DOHH2 (cell line): ENCODE results near the gene TNFRSF25.

Experiments used
- H3F3A ChIP-seq: fragments of 200-600 bp; sonication (generic), shearing (Covaris generic); 2 replicates; pipeline ENCODE4 v1.6.0; 2016; ENCODE audit warnings: antibody characterized with exemption, mild to moderate bottlenecking; ENCODE audit not compliant: control insufficient read depth, insufficient read depth
- H3K27ac ChIP-seq: fragments of 200-600 bp; sonication (generic); 2 replicates; pipeline ENCODE4 v1.5.1; 2014; ENCODE audit warnings: low read depth, mild to moderate bottlenecking, low read length, moderate library complexity
- H3K27me3 ChIP-seq: fragments of 200-600 bp; sonication (generic); 2 replicates; pipeline ENCODE4 v1.6.1; 2014; ENCODE audit warnings: mild to moderate bottlenecking, low read length, mixed read lengths; ENCODE audit not compliant: control insufficient read depth
- H3K36me3 ChIP-seq: fragments of 200-600 bp; sonication (generic); 2 replicates; pipeline ENCODE4 v1.6.1; 2014; ENCODE audit warnings: mild to moderate bottlenecking, low read length, moderate library complexity, mixed read lengths; ENCODE audit not compliant: control insufficient read depth
- H3K4me1 ChIP-seq: fragments of 200-600 bp; sonication (generic); 2 replicates; pipeline ENCODE4 v1.6.1; 2014; ENCODE audit warnings: mild to moderate bottlenecking, low read length, mixed read lengths; ENCODE audit not compliant: control insufficient read depth
- H3K4me2 ChIP-seq: fragments of 200-600 bp; sonication (generic); 2 replicates; pipeline ENCODE4 v1.6.0; 2014; ENCODE audit warnings: mild to moderate bottlenecking, low read length, moderate library complexity
- H3K4me3 ChIP-seq: fragments of 200-600 bp; sonication (generic); 2 replicates; pipeline ENCODE4 v1.5.1; 2014; ENCODE audit warnings: mild to moderate bottlenecking, low read length, mixed read lengths
- H3K79me2 ChIP-seq: fragments of 200-600 bp; sonication (generic); 2 replicates; pipeline ENCODE4 v1.6.1; 2014; ENCODE audit warnings: mild to moderate bottlenecking, low read length, mixed read lengths; ENCODE audit not compliant: control insufficient read depth
- H3K9me2 ChIP-seq: fragments of 200-600 bp; sonication (generic); replicated peaks from 2 replicates; pipeline ENCODE4 v1.6.1; 2014; ENCODE audit warnings: mild to moderate bottlenecking, low read length, mixed read lengths; ENCODE audit not compliant: control insufficient read depth
- H3K9me3 ChIP-seq: fragments of 200-600 bp; sonication (generic); 2 replicates; pipeline ENCODE4 v1.6.1; 2014; ENCODE audit warnings: antibody characterized with exemption, low read length, mixed read lengths; ENCODE audit not compliant: control insufficient read depth, insufficient read depth
- H4K20me1 ChIP-seq: fragments of 200-600 bp; sonication (generic); 2 replicates; pipeline ENCODE4 v1.6.0; 2014; ENCODE audit warnings: low read depth, mild to moderate bottlenecking, antibody characterized with exemption, low read length, moderate library complexity; ENCODE audit not compliant: control insufficient read depth, insufficient read depth
- CTCF ChIP-seq: fragments of 200-600 bp; sonication (generic); IDR thresholded peaks from one replicate; pipeline ENCODE4 v1.5.1; 2014; ENCODE audit warnings: antibody characterized with exemption, mild to moderate bottlenecking, low read depth, low read length; ENCODE audit not compliant: poor library complexity, severe bottlenecking
- EZH2phosphoT487 ChIP-seq: fragments of 200-600 bp; sonication (generic); IDR thresholded peaks from 2 replicates; pipeline ENCODE4 v1.6.1; 2017; ENCODE audit warnings: borderline replicate concordance, mild to moderate bottlenecking, antibody characterized with exemption, low read length, moderate library complexity, mixed read lengths

TNFRSF25 gene

GRCh38 chr1:6477039-6477820 is 11.3 kb upstream of the TNFRSF25 start:
- no peak for TF ChIP-seq CTCF
- Histone ChIP-seq H3K9me2 (no peaks in the 10 kb centered on the region), H4K20me1 (no peaks in the 10 kb centered on the region), H3K9me3 (no peaks in the 10 kb centered on the region), H3K27me3 (no peaks in the 10 kb centered on the region), H3K79me2 (no peaks in the 10 kb centered on the region), H3K36me3 (no peaks in the 10 kb centered on the region), H3K4me1 (no peaks in the 10 kb centered on the region), H3K4me2 (no peak overlapping the region), H3K27ac (no peak overlapping the region), H3F3A (no peaks in the 10 kb centered on the region), H3K4me3 (no peak overlapping the region)

GRCh38 chr1:6476483-6476882 is 10.5 kb upstream of the TNFRSF25 start:
- H3K9me3 ChIP-seq: no peaks in the 10 kb centered on the region
- H3K27ac ChIP-seq: no peak overlapping the region
- TF ChIP-seq EZH2phosphoT487 (no peak), CTCF (no peak)
- H3K9me2 ChIP-seq: no peaks in the 10 kb centered on the region
- no peaks in the 10 kb centered on the region for H3K36me3 ChIP-seq
- no peaks in the 10 kb centered on the region for H3K27me3 ChIP-seq
- H4K20me1 ChIP-seq: no peaks in the 10 kb centered on the region
- no peak overlapping the region for H3K4me3 ChIP-seq
- no peaks in the 10 kb centered on the region for H3F3A ChIP-seq
- no peaks in the 10 kb centered on the region for H3K4me1 ChIP-seq
- H3K79me2 ChIP-seq: no peaks in the 10 kb centered on the region
- no peak overlapping the region for H3K4me2 ChIP-seq

GRCh38 chr1:6475381-6476133 is 9.6 kb upstream of the TNFRSF25 start:
- H3K4me1 ChIP-seq: no peaks in the 10 kb centered on the region
- no peaks in the 10 kb centered on the region for H3F3A ChIP-seq
- no peak overlapping the region for H3K27ac ChIP-seq
- H3K4me3 ChIP-seq: no peak overlapping the region
- H3K9me3 ChIP-seq: no peaks in the 10 kb centered on the region
- H3K9me2 ChIP-seq: no peaks in the 10 kb centered on the region
- no peaks in the 10 kb centered on the region for H4K20me1 ChIP-seq
- TF ChIP-seq EZH2phosphoT487: no peak
- peak; percentile 95 for TF ChIP-seq CTCF
- no peaks in the 10 kb centered on the region for H3K79me2 ChIP-seq
- no peaks in the 10 kb centered on the region for H3K36me3 ChIP-seq
- no peak overlapping the region for H3K4me2 ChIP-seq
- no peaks in the 10 kb centered on the region for H3K27me3 ChIP-seq
